Neural cell (in vitro differentiated cells): Measurements from ENCODE around the gene GLYATL1. TPM values are rescaled to one million over a fixed set of nuclear protein-coding genes. Genes with fewer than 3 reads are reported as not detected.
A peak's percentile ranks its signal among the peaks of the same experiment; 100 is the strongest.

Source experiments
- H2AFZ ChIP-seq: fragments of 200-600, 300-800 bp; sonication (generic), shearing (Covaris generic); 2 replicates; pipeline ENCODE4 v1.6.0; 2014; ENCODE audit warnings: low read depth, mild to moderate bottlenecking, antibody characterized with exemption, low read length, moderate library complexity
- H3F3A ChIP-seq: fragments of 200-600 bp; shearing (Covaris generic); 2 replicates; pipeline ENCODE4 v1.6.1; 2016; ENCODE audit warnings: mild to moderate bottlenecking, moderate library complexity, mixed read lengths, antibody characterized with exemption, low read length; ENCODE audit not compliant: insufficient read depth, poor library complexity, severe bottlenecking
- H3K27ac ChIP-seq: fragments of 200-600, 300-800 bp; sonication (generic), shearing (Covaris generic); 2 replicates; pipeline ENCODE4 v1.5.1; 2014; ENCODE audit warnings: mild to moderate bottlenecking, low read length, moderate library complexity
- H3K27me3 ChIP-seq: fragments of 300-800, 200-600 bp; sonication (generic), shearing (Covaris generic); 2 replicates; pipeline ENCODE4 v1.6.0; 2014; ENCODE audit warnings: mild to moderate bottlenecking, low read depth, low read length, moderate library complexity; ENCODE audit not compliant: insufficient read depth
- H3K36me3 ChIP-seq: fragments of 300-800, 200-600 bp; sonication (generic), shearing (Covaris generic); 2 replicates; pipeline ENCODE4 v1.5.1; 2014; ENCODE audit warnings: mild to moderate bottlenecking, antibody characterized with exemption, low read length, moderate library complexity; ENCODE audit not compliant: insufficient read depth
- H3K4me2 ChIP-seq: fragments of 300-800, 200-600 bp; sonication (generic), shearing (Covaris generic); 2 replicates; pipeline ENCODE4 v1.6.0; 2014; ENCODE audit warnings: mild to moderate bottlenecking, low read length
- H3K4me3 ChIP-seq: fragments of 300-800, 200-600 bp; sonication (generic), shearing (Covaris generic); 2 replicates; pipeline ENCODE4 v1.5.1; 2014; ENCODE audit warnings: mild to moderate bottlenecking, low read length, moderate library complexity
- H3K79me2 ChIP-seq: fragments of 200-600 bp; shearing (Covaris generic); replicated peaks from 2 replicates; pipeline ENCODE4 v1.6.0; 2014; ENCODE audit warnings: mild to moderate bottlenecking, low read length, moderate library complexity; ENCODE audit not compliant: insufficient read depth
- H3K9ac ChIP-seq: fragments of 300-800, 200-600 bp; sonication (generic), shearing (Covaris generic); 2 replicates; pipeline ENCODE4 v1.6.1; 2016; ENCODE audit warnings: mild to moderate bottlenecking, low read length, mixed read lengths
- H3K9me2 ChIP-seq: fragments of 200-600 bp; shearing (Covaris generic); 2 replicates; pipeline ENCODE4 v1.6.1; 2016; ENCODE audit warnings: mild to moderate bottlenecking, low read length, mixed read lengths; ENCODE audit not compliant: insufficient read depth
- H3K9me3 ChIP-seq: fragments of 200-600, 300-800 bp; sonication (generic), shearing (Covaris generic); 2 replicates; pipeline ENCODE4 v1.6.1; 2016; ENCODE audit warnings: mild to moderate bottlenecking, mixed run types, low read length, moderate library complexity, mixed read lengths
- H4K20me1 ChIP-seq: fragments of 200-600 bp; shearing (Covaris generic); 2 replicates; pipeline ENCODE4 v1.6.1; 2016; ENCODE audit warnings: mild to moderate bottlenecking, mixed run types; ENCODE audit not compliant: insufficient read depth
- CTCF ChIP-seq: fragments of 450-650 bp; IDR thresholded peaks from 2 replicates; pipeline ENCODE4 v1.5.1; 2014; ENCODE audit warnings: antibody characterized with exemption, mild to moderate bottlenecking, moderate library complexity; ENCODE audit not compliant: poor library complexity, severe bottlenecking
- EP300 ChIP-seq: fragments of 450-650 bp; conservative IDR thresholded peaks from 2 replicates; pipeline ENCODE4 v1.6.1; 2014; ENCODE audit warnings: antibody characterized with exemption, mild to moderate bottlenecking, moderate library complexity; ENCODE audit not compliant: poor library complexity, severe bottlenecking
- EZH2 ChIP-seq: fragments of 200-600, 300-800 bp; shearing (Covaris generic), sonication (generic); IDR thresholded peaks from 2 replicates; pipeline ENCODE4 v1.6.1; 2014; ENCODE audit warnings: antibody characterized with exemption, low read length, borderline replicate concordance, mild to moderate bottlenecking; ENCODE audit not compliant: insufficient read depth, poor library complexity, severe bottlenecking
- MXI1 ChIP-seq: fragments of 450-650 bp; conservative IDR thresholded peaks from 2 replicates; pipeline ENCODE4 v1.6.1; 2014; ENCODE audit warnings: antibody characterized with exemption, mild to moderate bottlenecking; ENCODE audit not compliant: poor library complexity, severe bottlenecking
- POLR2AphosphoS5 ChIP-seq: IDR thresholded peaks from 2 replicates; pipeline ENCODE4 v1.6.1; 2012
- RAD21 ChIP-seq: fragments of 450-650 bp; conservative IDR thresholded peaks from 2 replicates; pipeline ENCODE4 v1.6.1; 2014; ENCODE audit warnings: antibody characterized with exemption, mild to moderate bottlenecking, moderate library complexity
- REST ChIP-seq: IDR thresholded peaks from 2 replicates; pipeline ENCODE4 v1.6.1; 2012; ENCODE audit warnings: borderline replicate concordance
- SMC3 ChIP-seq: fragments of 450-650 bp; conservative IDR thresholded peaks from 2 replicates; pipeline ENCODE4 v1.6.1; 2014; ENCODE audit warnings: antibody characterized with exemption, mild to moderate bottlenecking, moderate library complexity; ENCODE audit not compliant: poor library complexity
- TAF1 ChIP-seq: IDR thresholded peaks from 2 replicates; pipeline ENCODE4 v1.6.1; 2012; ENCODE audit warnings: low read depth
- polyA plus RNA-seq: library from polyadenylated mRNA; depleted of rRNA; stranded (reverse); fragments of >200 nt; gene quantifications from 2 replicates; pipeline ENCODE4 v1.2.3, GENCODE V29; 2014

Gene GLYATL1
- polyA plus RNA-seq, 1 donor from 2014 or later, result 0.84 TPM

- Histone ChIP-seq H3K4me3 (peak overlapping the region; percentile 56), H3K4me2 (peak overlapping the region; percentile 56), H3K9me3 (no peaks in the 10 kb centered on the region), H3K79me2 (no peaks in the 10 kb centered on the region), H4K20me1 (no peaks in the 10 kb centered on the region), H3K9ac (no peak overlapping the region), H3F3A (no peaks in the 10 kb centered on the region), H3K27me3 (no peaks in the 10 kb centered on the region), H2AFZ (peak overlapping the region; percentile 7), H3K9me2 (no peaks in the 10 kb centered on the region), H3K27ac (no peak overlapping the region), H3K36me3 (no peaks in the 10 kb centered on the region)
- TF ChIP-seq EZH2 (no peak), RAD21 (no peak), REST (no peak), MXI1 (no peak)
Observed at GRCh38 chr11:58927393-58928106, 11.7 kb upstream of the GLYATL1 start.

GRCh38 chr11:58928107-58928499 is 11.2 kb upstream of the GLYATL1 start:
- Histone ChIP-seq H3F3A (no peaks in the 10 kb centered on the region), H3K27ac (no peak overlapping the region), H3K9ac (no peak overlapping the region), H3K27me3 (no peaks in the 10 kb centered on the region), H3K4me3 (peak overlapping the region; percentile 56), H3K9me3 (no peaks in the 10 kb centered on the region), H4K20me1 (no peaks in the 10 kb centered on the region), H3K79me2 (no peaks in the 10 kb centered on the region), H3K4me2 (peak overlapping the region; percentile 56), H3K9me2 (no peaks in the 10 kb centered on the region), H3K36me3 (no peaks in the 10 kb centered on the region), H2AFZ (no peak overlapping the region)
- no peak for TF ChIP-seq EP300
- no peak for TF ChIP-seq RAD21
- TF ChIP-seq SMC3, result no peak
- TF ChIP-seq CTCF, result no peak
- no peak for TF ChIP-seq EZH2
- TF ChIP-seq TAF1, result no peak
- TF ChIP-seq POLR2AphosphoS5, result no peak
- TF ChIP-seq MXI1, result no peak
- TF ChIP-seq REST, result no peak
